ENCODE measurements around the gene POU3F2.

GRCh38 chr6:98841621-98842341, 7.4 kb downstream of the POU3F2 start:
- TF ChIP-seq, protein P1, sequence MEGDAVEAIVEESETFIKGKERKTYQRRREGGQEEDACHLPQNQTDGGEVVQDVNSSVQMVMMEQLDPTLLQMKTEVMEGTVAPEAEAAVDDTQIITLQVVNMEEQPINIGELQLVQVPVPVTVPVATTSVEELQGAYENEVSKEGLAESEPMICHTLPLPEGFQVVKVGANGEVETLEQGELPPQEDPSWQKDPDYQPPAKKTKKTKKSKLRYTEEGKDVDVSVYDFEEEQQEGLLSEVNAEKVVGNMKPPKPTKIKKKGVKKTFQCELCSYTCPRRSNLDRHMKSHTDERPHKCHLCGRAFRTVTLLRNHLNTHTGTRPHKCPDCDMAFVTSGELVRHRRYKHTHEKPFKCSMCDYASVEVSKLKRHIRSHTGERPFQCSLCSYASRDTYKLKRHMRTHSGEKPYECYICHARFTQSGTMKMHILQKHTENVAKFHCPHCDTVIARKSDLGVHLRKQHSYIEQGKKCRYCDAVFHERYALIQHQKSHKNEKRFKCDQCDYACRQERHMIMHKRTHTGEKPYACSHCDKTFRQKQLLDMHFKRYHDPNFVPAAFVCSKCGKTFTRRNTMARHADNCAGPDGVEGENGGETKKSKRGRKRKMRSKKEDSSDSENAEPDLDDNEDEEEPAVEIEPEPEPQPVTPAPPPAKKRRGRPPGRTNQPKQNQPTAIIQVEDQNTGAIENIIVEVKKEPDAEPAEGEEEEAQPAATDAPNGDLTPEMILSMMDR (IDR thresholded peaks at IDR 0.05), result no peak
- no peak for TF ChIP-seq EZH2 (IDR thresholded peaks at IDR 0.05; ENCODE audit: borderline replicate concordance, insufficient read depth, low read depth, low read length, poor library complexity, severe bottlenecking)

All from B cell (primary cell).